Activated T-helper 1 cell treated with anti-CD3 and anti-CD28 coated beads, Interleukin-2, amount 50 U/mL, for 16 hours (primary cell): ENCODE results near the gene WNT7B.

Experiments
- DNase-seq, 2 donors: peaks; one replicate each; pipeline ENCODE4 v3.0.0-alpha.2; 2020; ENCODE audit warnings: low read depth in 1 of 2, low spot score in 1 of 2

WNT7B gene

GRCh38 chr22:45972091-45972888, 4.7 kb downstream of the WNT7B start:
- no peak for DNase-seq

GRCh38 chr22:45971408-45972028, 5.4 kb downstream of the WNT7B start:
- DNase-seq = no peak

- no peak for DNase-seq
Observed at GRCh38 chr22:45970705-45971407, 6.1 kb downstream of the WNT7B start.

- no peak for DNase-seq
Observed at GRCh38 chr22:45969801-45970470, 7.0 kb downstream of the WNT7B start.

- no peak for DNase-seq
Observed at GRCh38 chr22:45969414-45969799, 7.6 kb downstream of the WNT7B start.

- no peak for DNase-seq
Observed at GRCh38 chr22:45968751-45969413, 8.1 kb downstream of the WNT7B start.

- no peak for DNase-seq
Observed at GRCh38 chr22:45968003-45968650, 8.8 kb downstream of the WNT7B start.

- no peak for DNase-seq
Observed at GRCh38 chr22:45966895-45967365, 10.0 kb downstream of the WNT7B start.

GRCh38 chr22:45966320-45966894, 10.6 kb downstream of the WNT7B start:
- no peak for DNase-seq

GRCh38 chr22:45965563-45965962, 11.4 kb downstream of the WNT7B start:
- DNase-seq = no peak

- DNase-seq = no peak
Observed at GRCh38 chr22:45964926-45965527, 11.9 kb downstream of the WNT7B start.

- no peak for DNase-seq
Observed at GRCh38 chr22:45964372-45964771, 12.6 kb downstream of the WNT7B start.

GRCh38 chr22:45963821-45964220, 13.1 kb downstream of the WNT7B start:
- no peak for DNase-seq

- no peak for DNase-seq
Observed at GRCh38 chr22:45962756-45963324, 14.1 kb downstream of the WNT7B start.

- no peak for DNase-seq
Observed at GRCh38 chr22:45962434-45962718, 14.6 kb downstream of the WNT7B start.

- no peak for DNase-seq
Observed at GRCh38 chr22:45961679-45962433, 15.1 kb downstream of the WNT7B start.

- DNase-seq = no peak
Observed at GRCh38 chr22:45960477-45961386, 16.2 kb downstream of the WNT7B start.
